Regular cardiac myocyte (primary cell): ENCODE results near the gene SLC25A13. TPM values are rescaled to one million over a fixed set of nuclear protein-coding genes. Genes with fewer than 3 reads are reported as not detected.

Experiments used
- total RNA-seq: library from RNA; depleted of rRNA; stranded (reverse); fragments of >200 nt; gene quantifications from 2 replicates; pipeline ENCODE4 v1.2.3, GENCODE V29; 2014

Gene SLC25A13
- total RNA-seq = 9.9 and 28.4 TPM in 2 replicates

GRCh38 chr7:96321658-96322372, at the start of gene SLC25A13:
Gene SLC25A13, minus strand, starts transcription at chr7:96322098. Its CDS starts 142 bp downstream, at chr7:96321956.

